ENCODE measurements around the gene HNRNPH2. TPM values are rescaled to one million over a fixed set of nuclear protein-coding genes. Genes with fewer than 3 reads are reported as not detected.

The HNRNPH2 gene
- total RNA-seq, 3 donors from 2014 or later (not counting 1 experiment from before 2014, with no cell fraction given) = 47.3 to 56.1 (median 52.9) TPM

GRCh38 chrX:101450085-101450484, 42.1 kb downstream of the HNRNPH2 start:
- Mint-ChIP-seq H3K9me3 (peaks cover 0 to 4% of the 10 kb centered on the region in 2 donors), H3K4me1 (no peaks in the 10 kb centered on the region), H3K27me3 (ENCODE audit: low read depth in 2 of 2) (no peaks in the 10 kb centered on the region), H3K27ac (no peak overlapping the region), H3K36me3 (peaks cover 10% of the 10 kb centered on the region), H3K4me3 (no peak overlapping the region)
- H3K27ac ChIP-seq (ENCODE audit: low read length) = no peak overlapping the region
- no peak for ATAC-seq
- intact Hi-C loops (cut with micrococcal nuclease) = no loop called here
- no peak for DNase-seq
- H3K9me3 ChIP-seq (ENCODE audit: control insufficient read depth, insufficient read depth, low read length) = no peaks in the 10 kb centered on the region
- 86% methylated on average over 2 of the region's 2 CpGs for WGBS (ENCODE audit: insufficient coverage)
- H3K4me1 ChIP-seq (ENCODE audit: control insufficient read depth, insufficient read depth, low read length) = no peaks in the 10 kb centered on the region
- H3K36me3 ChIP-seq (ENCODE audit: control insufficient read depth, insufficient read depth, low read length) = no peaks in the 10 kb centered on the region
- TF ChIP-seq CTCF (IDR thresholded peaks at IDR 0.05) = no peak
- H3K4me3 ChIP-seq (ENCODE audit: low read length) = no peak overlapping the region
- H3K27me3 ChIP-seq (ENCODE audit: control insufficient read depth, insufficient read depth, low read length) = no peaks in the 10 kb centered on the region

DNA sequence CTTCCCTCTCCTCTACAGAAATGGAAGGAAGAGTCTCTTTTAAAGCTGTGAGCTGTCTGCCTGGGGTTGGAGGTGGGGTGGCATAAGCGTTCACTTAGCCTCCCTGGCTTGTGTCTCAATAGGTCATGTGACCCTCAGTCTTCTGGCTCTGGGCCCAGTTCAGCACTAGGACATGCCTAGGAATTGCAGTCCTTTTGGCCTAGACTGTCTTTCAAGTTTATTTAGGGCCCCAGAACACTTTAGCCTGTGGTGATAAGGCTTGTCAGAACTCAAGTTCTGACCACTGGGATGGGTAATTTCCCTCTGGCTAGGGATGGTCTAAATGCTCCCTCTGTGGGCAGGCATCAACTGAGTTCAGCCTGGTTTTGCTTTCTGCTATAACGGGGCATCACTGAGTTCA, 42.9 kb downstream of the HNRNPH2 start:
- H3K27me3 Mint-ChIP-seq (ENCODE audit: low read depth in 2 of 2) = no peaks in the 10 kb centered on the region
- 93% methylated on average over 2 of the region's 2 CpGs for WGBS (ENCODE audit: insufficient coverage)
- Histone ChIP-seq H3K27ac (ENCODE audit: low read length) (no peak overlapping the region), H3K4me1 (ENCODE audit: control insufficient read depth, insufficient read depth, low read length) (no peaks in the 10 kb centered on the region), H3K27me3 (ENCODE audit: control insufficient read depth, insufficient read depth, low read length) (no peaks in the 10 kb centered on the region), H3K9me3 (ENCODE audit: control insufficient read depth, insufficient read depth, low read length) (no peaks in the 10 kb centered on the region), H3K36me3 (ENCODE audit: control insufficient read depth, insufficient read depth, low read length) (no peaks in the 10 kb centered on the region), H3K4me3 (ENCODE audit: low read length) (no peak overlapping the region)
- H3K36me3 Mint-ChIP-seq = peaks cover 10% of the 10 kb centered on the region
- H3K9me3 Mint-ChIP-seq = peaks cover 0 to 4% of the 10 kb centered on the region in 2 donors
- no peaks in the 10 kb centered on the region for H3K4me1 Mint-ChIP-seq
- ATAC-seq = no peak
- no peak overlapping the region for H3K4me3 Mint-ChIP-seq
- H3K27ac Mint-ChIP-seq = no peak overlapping the region
- intact Hi-C loops (cut with micrococcal nuclease) = no loop called here
- DNase-seq = no peak
- no peak for TF ChIP-seq CTCF (IDR thresholded peaks at IDR 0.05)

DNA sequence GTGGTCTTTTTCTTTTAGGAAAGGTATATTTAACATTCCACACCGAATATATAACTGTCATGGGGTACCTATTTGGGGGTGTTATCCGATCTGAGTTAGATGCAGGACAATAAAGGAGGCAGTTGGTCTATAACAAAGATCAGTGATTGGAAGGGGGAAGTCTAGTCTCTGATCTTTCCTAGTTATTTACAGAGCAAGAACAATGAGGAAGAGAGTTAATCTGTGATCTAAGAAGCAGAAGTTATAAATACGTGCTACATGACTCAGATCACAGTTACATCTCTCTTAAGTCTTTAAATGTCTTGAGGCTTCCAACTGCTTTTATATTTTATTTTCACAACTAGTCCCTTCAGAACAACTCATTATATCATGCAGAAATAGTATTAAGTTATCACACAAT, 44.0 kb downstream of the HNRNPH2 start:
- Histone ChIP-seq H3K36me3 (ENCODE audit: control insufficient read depth, insufficient read depth, low read length) (no peaks in the 10 kb centered on the region), H3K4me1 (ENCODE audit: control insufficient read depth, insufficient read depth, low read length) (no peaks in the 10 kb centered on the region), H3K4me3 (ENCODE audit: low read length) (no peak overlapping the region), H3K9me3 (ENCODE audit: control insufficient read depth, insufficient read depth, low read length) (no peaks in the 10 kb centered on the region), H3K27me3 (ENCODE audit: control insufficient read depth, insufficient read depth, low read length) (no peaks in the 10 kb centered on the region), H3K27ac (ENCODE audit: low read length) (no peak overlapping the region)
- intact Hi-C loops (cut with micrococcal nuclease) = no loop called here
- no peak for ATAC-seq
- Mint-ChIP-seq H3K27me3 (ENCODE audit: low read depth in 2 of 2) (no peaks in the 10 kb centered on the region), H3K9me3 (peaks cover 0 to 4% of the 10 kb centered on the region in 2 donors), H3K36me3 (peaks cover 10% of the 10 kb centered on the region), H3K4me1 (no peaks in the 10 kb centered on the region), H3K4me3 (no peak overlapping the region), H3K27ac (no peak overlapping the region)
- no peak for TF ChIP-seq CTCF (IDR thresholded peaks at IDR 0.05)
- WGBS (ENCODE audit: insufficient coverage) = 83% methylated on average over 1 of the region's 3 CpGs
- no peak for DNase-seq

GRCh38 chrX:101460669-101461068, 52.6 kb downstream of the HNRNPH2 start:
- no peak overlapping the region for H3K4me3 ChIP-seq (ENCODE audit: low read length)
- no peaks in the 10 kb centered on the region for H3K36me3 Mint-ChIP-seq

More at GRCh38 chrX:101460669-101461068, 52.6 kb downstream of the HNRNPH2 start:
- Histone ChIP-seq H3K4me1 (ENCODE audit: control insufficient read depth, insufficient read depth, low read length) (no peaks in the 10 kb centered on the region), H3K27me3 (ENCODE audit: control insufficient read depth, insufficient read depth, low read length) (no peaks in the 10 kb centered on the region), H3K27ac (ENCODE audit: low read length) (no peak overlapping the region), H3K9me3 (ENCODE audit: control insufficient read depth, insufficient read depth, low read length) (no peaks in the 10 kb centered on the region), H3K36me3 (ENCODE audit: control insufficient read depth, insufficient read depth, low read length) (no peaks in the 10 kb centered on the region)
- DNase-seq = no peak
- WGBS (ENCODE audit: insufficient coverage) = 67% methylated on average over 1 of the region's 1 CpG
- Mint-ChIP-seq H3K4me3 (no peak overlapping the region), H3K27me3 (ENCODE audit: low read depth in 2 of 2) (no peaks in the 10 kb centered on the region), H3K27ac (no peak overlapping the region), H3K4me1 (no peaks in the 10 kb centered on the region), H3K9me3 (no peaks in the 10 kb centered on the region)
- ATAC-seq = no peak
- intact Hi-C loops (cut with micrococcal nuclease) = no loop called here
- no peak for TF ChIP-seq CTCF (IDR thresholded peaks at IDR 0.05)

Data from natural killer cell (primary cell).